GM23248 (cell line): ENCODE results near the gene EPHB4. TPM values are rescaled to one million over a fixed set of nuclear protein-coding genes. Genes with fewer than 3 reads are reported as not detected.

Experiments
- DNase-seq: peaks from one replicate; pipeline ENCODE4 v3.0.0-alpha.2; 2015
- H2AFZ ChIP-seq: fragments of 200-600 bp; sonication (generic); 2 replicates; pipeline ENCODE4 v1.6.1; 2016; ENCODE audit warnings: antibody characterized with exemption
- H3F3A ChIP-seq: fragments of 200-600 bp; sonication (generic); 2 replicates; pipeline ENCODE4 v1.6.1; 2016; ENCODE audit warnings: mild to moderate bottlenecking, antibody characterized with exemption, mixed run types; ENCODE audit not compliant: insufficient read depth
- H3K27ac ChIP-seq: fragments of 200-600 bp; sonication (generic); 2 replicates; pipeline ENCODE4 v1.5.1; 2016; ENCODE audit warnings: mild to moderate bottlenecking
- H3K27me3 ChIP-seq: fragments of 200-600 bp; sonication (generic); replicated peaks from 2 replicates; pipeline ENCODE4 v1.6.1; 2016; ENCODE audit warnings: mild to moderate bottlenecking; ENCODE audit not compliant: insufficient read depth
- H3K36me3 ChIP-seq: fragments of 200-600 bp; sonication (generic); 2 replicates; pipeline ENCODE4 v1.6.1; 2016; ENCODE audit warnings: low read depth, mild to moderate bottlenecking
- H3K4me1 ChIP-seq: fragments of 200-600 bp; sonication (generic); 2 replicates; pipeline ENCODE4 v1.6.1; 2016; ENCODE audit warnings: mild to moderate bottlenecking; ENCODE audit not compliant: insufficient read depth
- H3K4me2 ChIP-seq: fragments of 200-600 bp; sonication (generic); one replicate; pipeline ENCODE4 v1.6.1; 2016; ENCODE audit warnings: mild to moderate bottlenecking; ENCODE audit not compliant: unreplicated experiment
- H3K4me3 ChIP-seq: fragments of 200-600 bp; sonication (generic); 2 replicates; pipeline ENCODE4 v1.5.1; 2016; ENCODE audit warnings: mild to moderate bottlenecking
- H3K79me2 ChIP-seq: fragments of 200-600 bp; sonication (generic); 2 replicates; pipeline ENCODE4 v1.6.1; 2016; ENCODE audit warnings: mild to moderate bottlenecking; ENCODE audit not compliant: insufficient read depth
- H3K9ac ChIP-seq: fragments of 200-600 bp; sonication (generic); 2 replicates; pipeline ENCODE4 v1.6.1; 2016; ENCODE audit warnings: mild to moderate bottlenecking
- H3K9me2 ChIP-seq: fragments of 200-600 bp; sonication (generic); 2 replicates; pipeline ENCODE4 v1.6.1; 2016; ENCODE audit warnings: mixed run types, mild to moderate bottlenecking, moderate library complexity; ENCODE audit not compliant: insufficient read depth
- H3K9me3 ChIP-seq: fragments of 200-600 bp; sonication (generic); one replicate; pipeline ENCODE4 v1.6.1; 2017; ENCODE audit warnings: low read depth
- H4K20me1 ChIP-seq: fragments of 200-600 bp; sonication (generic); 2 replicates; pipeline ENCODE4 v1.6.0; 2016; ENCODE audit not compliant: insufficient read depth
- EZH2 ChIP-seq: fragments of 200-600 bp; sonication (generic); IDR thresholded peaks from 2 replicates; pipeline ENCODE4 v1.6.1; 2018; ENCODE audit warnings: antibody characterized with exemption, mild to moderate bottlenecking; ENCODE audit not compliant: insufficient read depth, poor library complexity, severe bottlenecking
- EZH2phosphoT487 ChIP-seq: fragments of 200-600 bp; sonication (generic); IDR thresholded peaks from 2 replicates; pipeline ENCODE4 v1.6.1; 2018; ENCODE audit warnings: antibody characterized with exemption, moderate library complexity, mild to moderate bottlenecking, low read depth; ENCODE audit not compliant: insufficient read depth
- WGBS, 2 experiments: methylation state at CpG; one replicate each; pipeline ENCODE4 v1.1.6; 2015 to 2017; ENCODE audit warnings: low lambda C conversion rate in 2 of 2, low coverage in 1 of 2; ENCODE audit errors: missing lambda C conversion rate in 2 of 2; 5-methylcytosine and 5-hydroxymethylcytosine counted together
- in situ Hi-C: fragments of 300-500 bp; cut with MboI; formaldehyde crosslinking; loops from 2 replicates; pipeline ENCODE4 v1.15.0; 2020
- polyA plus RNA-seq: library from polyadenylated mRNA; unstranded; fragments of >200 nt; fragmentation: Nextera tagmentation; extraction: Ambion mirVana; gene quantifications from 2 replicates; pipeline ENCODE4 v1.2.1, GENCODE V29; 2016
- total RNA-seq: library from RNA; depleted of rRNA; stranded (reverse); fragments of >200 nt; shearing (Covaris generic); gene quantifications from 2 replicates; pipeline ENCODE4 v1.2.3, GENCODE V29; 2014

The EPHB4 gene
- total and polyA plus RNA-seq, 2 experiments from 2014 or later = 6.7 to 32.9 TPM

GRCh38 chr7:100779359-100779758 lies 48.0 kb downstream of the EPHB4 start:
- Histone ChIP-seq H3K9me2 (no peaks in the 10 kb centered on the region), H3K4me3 (no peak overlapping the region), H3K9ac (no peak overlapping the region), H3K27ac (no peak overlapping the region), H3K4me1 (no peaks in the 10 kb centered on the region), H3K4me2 (no peak overlapping the region), H3F3A (no peaks in the 10 kb centered on the region), H3K36me3 (no peaks in the 10 kb centered on the region), H2AFZ (no peak overlapping the region), H4K20me1 (no peaks in the 10 kb centered on the region), H3K79me2 (no peaks in the 10 kb centered on the region), H3K9me3 (no peaks in the 10 kb centered on the region), H3K27me3 (peaks cover 9% of the 10 kb centered on the region; the same call in 1 of the 2 replicates)
- in situ Hi-C loops = no loop called here
- no peak for TF ChIP-seq EZH2
- TF ChIP-seq EZH2phosphoT487 = no peak
- WGBS, 2 experiments = 62 to 74% methylated on average over 15 to 17 of the region's 17 CpGs
- DNase-seq = no peak

GRCh38 chr7:100778061-100778621 lies 49.2 kb downstream of the EPHB4 start:
- no peak for TF ChIP-seq EZH2phosphoT487
- TF ChIP-seq EZH2 = no peak
- Histone ChIP-seq H3K9ac (no peak overlapping the region), H3K9me3 (no peaks in the 10 kb centered on the region), H3K36me3 (no peaks in the 10 kb centered on the region), H3K4me1 (no peaks in the 10 kb centered on the region), H3K79me2 (no peaks in the 10 kb centered on the region), H3K27me3 (peaks cover 12% of the 10 kb centered on the region; the same call in 1 of the 2 replicates), H3K27ac (no peak overlapping the region), H3F3A (no peaks in the 10 kb centered on the region), H3K4me2 (no peak overlapping the region), H3K4me3 (no peak overlapping the region), H2AFZ (no peak overlapping the region), H4K20me1 (no peaks in the 10 kb centered on the region), H3K9me2 (no peaks in the 10 kb centered on the region)
- WGBS, 2 experiments = 63 to 66% methylated on average over 6 of the region's 6 CpGs
- DNase-seq = peak; percentile 10
- in situ Hi-C loops = no loop called here

GRCh38 chr7:100773491-100773890 lies 53.8 kb downstream of the EPHB4 start:
- WGBS, 2 experiments = 44 to 47% methylated on average over 7 to 9 of the region's 9 CpGs
- Histone ChIP-seq H3K79me2 (no peaks in the 10 kb centered on the region), H3K4me1 (no peaks in the 10 kb centered on the region), H3K27ac (no peak overlapping the region), H3K4me2 (no peak overlapping the region), H3K9ac (no peak overlapping the region), H2AFZ (no peak overlapping the region), H3K27me3 (peaks cover 14% of the 10 kb centered on the region; the same call in 1 of the 2 replicates), H3K9me3 (no peaks in the 10 kb centered on the region), H3K4me3 (no peak overlapping the region), H3K9me2 (no peaks in the 10 kb centered on the region), H3F3A (no peaks in the 10 kb centered on the region), H4K20me1 (no peaks in the 10 kb centered on the region), H3K36me3 (no peaks in the 10 kb centered on the region)
- in situ Hi-C loops = no loop called here
- TF ChIP-seq EZH2 (no peak), EZH2phosphoT487 (no peak)
- no peak for DNase-seq

GRCh38 chr7:100768784-100769183 lies 58.5 kb downstream of the EPHB4 start:
- Histone ChIP-seq H2AFZ (no peak overlapping the region), H3K4me3 (no peak overlapping the region), H4K20me1 (no peaks in the 10 kb centered on the region), H3K27me3 (peaks cover 4% of the 10 kb centered on the region; the same call in 1 of the 2 replicates), H3K27ac (no peak overlapping the region), H3K9me3 (no peaks in the 10 kb centered on the region), H3K4me2 (no peak overlapping the region), H3K36me3 (no peaks in the 10 kb centered on the region), H3K9ac (no peak overlapping the region), H3F3A (no peaks in the 10 kb centered on the region), H3K9me2 (no peaks in the 10 kb centered on the region), H3K79me2 (no peaks in the 10 kb centered on the region), H3K4me1 (no peaks in the 10 kb centered on the region)
- TF ChIP-seq EZH2 (no peak), EZH2phosphoT487 (no peak)
- 57 to 68% methylated on average over 7 of the region's 7 CpGs for WGBS, 2 experiments
- peak; percentile 31 for DNase-seq
- in situ Hi-C loops = no loop called here

- no peak overlapping the region for H2AFZ ChIP-seq
- TF ChIP-seq EZH2phosphoT487 = no peak
- no peak for TF ChIP-seq EZH2
- H3K9me3 ChIP-seq = no peaks in the 10 kb centered on the region
- 61 to 65% methylated on average over 16 of the region's 16 CpGs for WGBS, 2 experiments
- no peaks in the 10 kb centered on the region for H4K20me1 ChIP-seq
- no peak overlapping the region for H3K4me3 ChIP-seq
- peaks cover 4% of the 10 kb centered on the region; the same call in 1 of the 2 replicates for H3K27me3 ChIP-seq
- no peak for DNase-seq
- H3K9ac ChIP-seq = no peak overlapping the region
- H3K4me1 ChIP-seq = no peaks in the 10 kb centered on the region
- no peak overlapping the region for H3K4me2 ChIP-seq
- in situ Hi-C loops = no loop called here
- no peaks in the 10 kb centered on the region for H3K36me3 ChIP-seq
- H3K27ac ChIP-seq = no peak overlapping the region
- no peaks in the 10 kb centered on the region for H3F3A ChIP-seq
- H3K79me2 ChIP-seq = no peaks in the 10 kb centered on the region
- no peaks in the 10 kb centered on the region for H3K9me2 ChIP-seq
Measured at GRCh38 chr7:100765250-100765649, 62.1 kb downstream of the EPHB4 start.
